Measurements from ENCODE around the gene SLC6A16. TPM values are rescaled to one million over a fixed set of nuclear protein-coding genes. Genes with fewer than 3 reads are reported as not detected.

The SLC6A16 gene
- total and polyA plus RNA-seq, 2 of the 8 experiments (the other 6 are each of a cell fraction or from before 2014, with no cell fraction given) = 1.1 to 1.5 TPM

DNA sequence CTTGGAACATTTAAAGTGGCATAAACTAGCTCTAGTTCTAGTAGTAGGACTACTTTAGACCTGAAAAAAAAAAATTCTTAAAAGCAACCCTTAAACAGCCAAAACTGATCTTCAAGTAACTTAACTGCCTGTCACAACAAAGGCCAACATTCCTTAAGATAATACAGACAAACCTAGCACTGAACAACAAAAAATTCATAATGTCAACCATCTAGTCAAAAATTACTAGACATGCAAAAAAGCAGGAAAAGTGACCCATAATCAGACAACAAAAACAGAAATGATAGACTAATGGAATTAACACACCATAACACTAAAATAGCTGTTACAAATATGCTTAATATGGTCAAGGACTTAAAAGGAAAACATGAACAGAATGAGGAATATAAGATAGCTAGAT is 6.7 kb downstream of the SLC6A16 start:
- Histone ChIP-seq H3K4me2 (ENCODE audit: insufficient read depth in 1 of 2, low read depth in 2 of 2, low read length in 2 of 2) (no peak overlapping the region), H3K4me3 (ENCODE audit: extremely low read depth in 1 of 4, insufficient read depth in 2 of 4, low read depth in 3 of 4, low read length in 4 of 4) (no peak overlapping the region), H2BK12ac (ENCODE audit: low read depth, low read length) (no peak overlapping the region), H3K79me1 (ENCODE audit: low read depth, low read length) (no peaks in the 10 kb centered on the region), H2AK5ac (ENCODE audit: low read depth, low read length) (no peak overlapping the region), H3K14ac (ENCODE audit: insufficient read length) (no peak overlapping the region), H3K27ac (ENCODE audit: low read depth, low read length) (no peak overlapping the region), H3K23me2 (ENCODE audit: low read depth, low read length) (no peaks in the 10 kb centered on the region), H4K5ac (ENCODE audit: insufficient read length, low read depth, low read length) (no peak overlapping the region), H3K4me1 (replicated peaks in 1 of 4; ENCODE audit: control insufficient read depth in 3 of 4, insufficient read depth in 4 of 4, low read length in 3 of 4) (no peaks in the 10 kb centered on the region), H3K23ac (ENCODE audit: insufficient read length) (no peak overlapping the region), H3K79me2 (ENCODE audit: control insufficient read depth in 1 of 2, insufficient read depth in 2 of 2, low read length in 2 of 2) (no peaks in the 10 kb centered on the region), H2AFZ (ENCODE audit: low read length) (no peak overlapping the region), H2BK5ac (ENCODE audit: low read depth, low read length) (no peak overlapping the region), H2BK20ac (ENCODE audit: low read length) (no peak overlapping the region), H2BK15ac (ENCODE audit: low read length) (no peak overlapping the region), H3K4ac (replicated peaks; ENCODE audit: insufficient read length, low read depth, low read length) (no peak overlapping the region), H3K56ac (replicated peaks; ENCODE audit: insufficient read length, low read depth, low read length) (no peak overlapping the region), H3K9me3 (ENCODE audit: insufficient read depth in 2 of 2, low read depth in 1 of 2, low read length in 1 of 2) (peaks cover 0 to 13% of the 10 kb centered on the region in 2 experiments; a peak in 2 of 4 replicates), H3K36me3 (ENCODE audit: control insufficient read depth in 2 of 4, insufficient read depth in 4 of 4, low read length in 3 of 4) (no peaks in the 10 kb centered on the region), H3K9ac (replicated peaks in 1 of 4; ENCODE audit: extremely low read depth in 1 of 4, low read depth in 3 of 4, low read length in 3 of 4) (no peak overlapping the region), H3K27me3 (replicated peaks in 1 of 4; ENCODE audit: control insufficient read depth in 3 of 4, extremely low read depth in 1 of 4, insufficient read depth in 3 of 4, low read length in 3 of 4) (no peaks in the 10 kb centered on the region), H4K20me1 (replicated peaks in 1 of 2; ENCODE audit: control insufficient read depth in 1 of 2, insufficient read depth in 2 of 2, low read length in 2 of 2) (no peaks in the 10 kb centered on the region), H2BK120ac (replicated peaks; ENCODE audit: low read depth, low read length) (no peak overlapping the region), H3K18ac (ENCODE audit: extremely low read depth, low read length) (no peak overlapping the region), H4K91ac (replicated peaks; ENCODE audit: insufficient read length, low read length) (no peak overlapping the region), H4K8ac (ENCODE audit: extremely low read depth, insufficient read depth, low read length) (no peak overlapping the region)
- ChIA-PET POLR2A (ENCODE audit: partially characterized antibody) (interaction anchor here (0.6 kb wide), 1 partner anchor 17 kb away, joined by 3 read pairs; no protein-coding TSS in a partner anchor), CTCF (ENCODE audit: partially characterized antibody) (interaction anchor here (0.6 to 3.3 kb wide), 7 partner anchors 10 to 99 kb away, joined by 3 to 14 read pairs (median 4); no protein-coding TSS in a partner anchor)
- FAIRE-seq (no peak), DNase-seq (ENCODE audit: low read depth in 1 of 2, low spot score in 2 of 2) (no peak)
- no peak for TF ChIP-seq EP300 (IDR thresholded peaks at IDR 0.05; ENCODE audit: borderline replicate concordance in 1 of 2, low read depth in 2 of 2, low read length in 2 of 2)
- TF ChIP-seq SP1 (IDR thresholded peaks at IDR 0.05; ENCODE audit: low read depth, low read length) = no peak
- TF ChIP-seq RBBP5 (IDR thresholded peaks at IDR 0.05; ENCODE audit: borderline replicate concordance, low read depth, low read length) = no peak
- no peak for TF ChIP-seq TBP (IDR thresholded peaks at IDR 0.05; ENCODE audit: low read depth, low read length)
- no peak for TF ChIP-seq BRCA1 (IDR thresholded peaks at IDR 0.05; ENCODE audit: low read depth, low read length)
- TF ChIP-seq CHD2 (IDR thresholded peaks at IDR 0.05; ENCODE audit: low read length) = no peak
- no peak for TF ChIP-seq ATF3 (IDR thresholded peaks at IDR 0.05; ENCODE audit: insufficient read depth, low read depth, low read length)
- TF ChIP-seq MAX (IDR thresholded peaks at IDR 0.05) = no peak
- no peak for TF ChIP-seq USF2 (IDR thresholded peaks at IDR 0.05; ENCODE audit: low read length)
- TF ChIP-seq KDM4A (IDR thresholded peaks at IDR 0.05; ENCODE audit: low read depth, low read length, severe bottlenecking) = no peak

All from H1 (cell line).